Bronchial epithelial cell (primary cell): ENCODE data around the gene DPP4. TPM values are rescaled to one million over a fixed set of nuclear protein-coding genes. Genes with fewer than 3 reads are reported as not detected.
A peak's percentile ranks its signal among the peaks of the same experiment; 100 is the strongest.

Experiments used
- DNase-seq: peaks from one replicate; pipeline ENCODE4 v3.0.0-alpha.2; 2010; ENCODE audit warnings: low read depth
- FAIRE-seq: peaks from 2 replicates; lab custom pipeline; 2011; peaks lifted over from hg19 to GRCh38; lab: Jason Lieb, UNC
- H3K27me3 ChIP-seq: 2 replicates; pipeline ENCODE4 v1.5.1; 2011; ENCODE audit warnings: low read length; ENCODE audit not compliant: control insufficient read depth, insufficient read depth
- H3K36me3 ChIP-seq: 2 replicates; pipeline ENCODE4 v1.5.1; 2011; ENCODE audit warnings: low read length; ENCODE audit not compliant: control insufficient read depth, insufficient read depth
- H3K4me3 ChIP-seq: 2 replicates; pipeline ENCODE4 v1.5.1; 2011; ENCODE audit warnings: mild to moderate bottlenecking, low read depth, low read length, control low read depth
- total RNA-seq: library from RNA; depleted of rRNA; stranded (reverse); fragments of >200 nt; gene quantifications from 2 replicates; pipeline ENCODE4 v1.2.1, GENCODE V29; 2014
- TF ChIP-seq, protein P1 (sequence below): IDR thresholded peaks from 2 replicates; pipeline ENCODE4 v1.5.1; 2011; ENCODE audit warnings: mild to moderate bottlenecking, moderate library complexity, low read length, control low read depth, inconsistent platforms; ENCODE audit not compliant: insufficient read depth, severe bottlenecking

DPP4 gene
- total RNA-seq, 1 donor from 2014 or later, result 2.9 TPM

DNA sequence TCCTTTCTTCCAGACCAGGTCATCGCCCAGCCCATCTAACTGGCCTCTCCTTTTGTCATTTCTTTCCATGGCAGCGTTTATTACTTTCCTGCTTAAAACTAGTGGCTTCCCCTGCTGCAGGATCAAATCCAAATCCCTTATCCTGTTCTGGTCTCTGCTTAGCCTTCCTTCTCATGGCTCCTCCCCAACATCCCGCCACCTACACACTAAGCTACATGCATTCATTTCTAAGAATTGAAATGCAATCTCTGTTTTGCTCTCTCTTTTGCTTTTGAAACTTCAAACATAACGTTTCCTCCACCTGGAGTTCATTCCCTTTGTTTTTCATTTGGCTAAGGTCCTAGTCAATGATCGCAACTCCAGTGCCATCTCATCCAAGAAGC is 18.0 kb upstream of the DPP4 start:
- Histone ChIP-seq H3K27me3 (no peaks in the 10 kb centered on the region), H3K4me3 (no peak overlapping the region), H3K36me3 (no peaks in the 10 kb centered on the region)
- FAIRE-seq, result no peak
- DNase-seq, result no peak
- TF ChIP-seq, protein P1, sequence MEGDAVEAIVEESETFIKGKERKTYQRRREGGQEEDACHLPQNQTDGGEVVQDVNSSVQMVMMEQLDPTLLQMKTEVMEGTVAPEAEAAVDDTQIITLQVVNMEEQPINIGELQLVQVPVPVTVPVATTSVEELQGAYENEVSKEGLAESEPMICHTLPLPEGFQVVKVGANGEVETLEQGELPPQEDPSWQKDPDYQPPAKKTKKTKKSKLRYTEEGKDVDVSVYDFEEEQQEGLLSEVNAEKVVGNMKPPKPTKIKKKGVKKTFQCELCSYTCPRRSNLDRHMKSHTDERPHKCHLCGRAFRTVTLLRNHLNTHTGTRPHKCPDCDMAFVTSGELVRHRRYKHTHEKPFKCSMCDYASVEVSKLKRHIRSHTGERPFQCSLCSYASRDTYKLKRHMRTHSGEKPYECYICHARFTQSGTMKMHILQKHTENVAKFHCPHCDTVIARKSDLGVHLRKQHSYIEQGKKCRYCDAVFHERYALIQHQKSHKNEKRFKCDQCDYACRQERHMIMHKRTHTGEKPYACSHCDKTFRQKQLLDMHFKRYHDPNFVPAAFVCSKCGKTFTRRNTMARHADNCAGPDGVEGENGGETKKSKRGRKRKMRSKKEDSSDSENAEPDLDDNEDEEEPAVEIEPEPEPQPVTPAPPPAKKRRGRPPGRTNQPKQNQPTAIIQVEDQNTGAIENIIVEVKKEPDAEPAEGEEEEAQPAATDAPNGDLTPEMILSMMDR, result no peak

DNA sequence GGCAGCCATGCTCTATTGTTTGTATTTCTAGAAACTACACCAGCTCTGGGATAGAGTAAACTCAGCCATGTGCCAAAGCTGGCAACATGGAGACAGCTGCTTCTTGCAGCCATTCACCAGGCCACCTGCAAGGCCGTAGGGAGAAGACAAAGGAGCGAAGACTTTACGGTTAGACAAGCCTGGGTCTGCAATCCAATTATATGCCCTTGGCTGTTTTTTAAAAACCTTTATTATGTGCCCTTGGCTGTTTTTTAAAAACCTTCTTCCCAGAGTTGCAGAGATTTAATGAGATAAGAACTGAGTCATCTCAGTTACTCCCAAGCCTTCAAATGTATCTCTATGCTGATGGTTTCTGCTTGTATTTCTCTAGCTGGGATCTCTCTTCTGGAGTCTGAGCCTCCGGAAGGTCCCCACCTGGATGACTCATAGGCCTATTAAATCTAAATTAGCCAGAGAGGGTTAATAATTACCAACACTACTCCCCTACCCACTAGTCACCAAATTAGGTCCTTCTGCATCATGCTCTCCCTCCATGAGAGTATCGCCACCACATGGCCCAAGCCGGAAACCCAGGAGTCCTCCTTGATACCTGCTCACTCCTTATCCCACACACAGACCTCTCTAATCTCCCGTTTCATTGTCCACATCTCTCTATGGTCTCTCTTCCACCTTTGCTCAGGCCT is 17.5 kb upstream of the DPP4 start:
- no peaks in the 10 kb centered on the region for H3K27me3 ChIP-seq
- TF ChIP-seq, protein P1, result peak; percentile 27
- DNase-seq (peak; percentile 61), FAIRE-seq (no peak)
- H3K4me3 ChIP-seq, result no peak overlapping the region
- no peaks in the 10 kb centered on the region for H3K36me3 ChIP-seq

DNA sequence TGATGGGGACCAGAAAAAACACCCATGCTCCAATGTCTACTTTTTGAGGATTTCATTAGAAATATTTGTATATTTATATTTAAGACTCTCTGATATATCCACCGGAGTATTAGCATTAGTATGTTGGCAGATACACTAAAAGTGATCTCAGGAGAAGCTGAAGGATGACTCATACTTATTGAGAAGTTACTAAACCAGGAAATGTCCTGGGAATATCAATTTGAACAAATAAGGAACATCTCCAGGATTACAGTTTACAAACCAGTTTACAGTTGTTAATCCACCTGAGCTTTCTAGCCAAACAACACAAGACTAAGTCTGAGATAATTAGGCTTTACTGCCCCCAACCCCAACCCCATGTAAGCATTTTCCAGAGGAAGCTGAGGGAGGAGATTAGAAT is 16.1 kb upstream of the DPP4 start:
- DNase-seq (peak; percentile 84), FAIRE-seq (no peak)
- TF ChIP-seq, protein P1, result no peak
- Histone ChIP-seq H3K36me3 (no peaks in the 10 kb centered on the region), H3K4me3 (no peak overlapping the region), H3K27me3 (no peaks in the 10 kb centered on the region)

DNA sequence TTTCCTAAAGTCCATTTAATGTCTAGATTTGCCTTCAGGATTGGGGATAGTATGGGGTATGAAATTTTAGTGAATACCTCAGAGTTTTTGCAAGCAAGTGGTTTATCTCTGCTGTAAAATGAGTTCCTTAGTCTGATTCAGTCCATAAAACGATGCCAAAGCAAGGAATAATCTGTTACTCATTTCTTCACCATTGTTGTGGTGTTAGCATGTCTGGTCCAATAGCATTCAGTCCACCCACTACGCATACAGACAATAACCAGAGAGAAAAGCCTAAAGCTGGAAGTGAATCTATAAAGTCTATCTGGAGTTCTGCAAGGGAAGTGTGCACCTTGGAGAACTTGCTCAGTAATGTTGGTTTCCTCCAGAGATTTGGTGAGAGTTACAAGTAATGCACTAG is 12.9 kb upstream of the DPP4 start:
- H3K27me3 ChIP-seq, result no peaks in the 10 kb centered on the region
- H3K4me3 ChIP-seq, result no peak overlapping the region
- DNase-seq (peak; percentile 68), FAIRE-seq (no peak)
- TF ChIP-seq, protein P1, result no peak
- no peaks in the 10 kb centered on the region for H3K36me3 ChIP-seq

DNA sequence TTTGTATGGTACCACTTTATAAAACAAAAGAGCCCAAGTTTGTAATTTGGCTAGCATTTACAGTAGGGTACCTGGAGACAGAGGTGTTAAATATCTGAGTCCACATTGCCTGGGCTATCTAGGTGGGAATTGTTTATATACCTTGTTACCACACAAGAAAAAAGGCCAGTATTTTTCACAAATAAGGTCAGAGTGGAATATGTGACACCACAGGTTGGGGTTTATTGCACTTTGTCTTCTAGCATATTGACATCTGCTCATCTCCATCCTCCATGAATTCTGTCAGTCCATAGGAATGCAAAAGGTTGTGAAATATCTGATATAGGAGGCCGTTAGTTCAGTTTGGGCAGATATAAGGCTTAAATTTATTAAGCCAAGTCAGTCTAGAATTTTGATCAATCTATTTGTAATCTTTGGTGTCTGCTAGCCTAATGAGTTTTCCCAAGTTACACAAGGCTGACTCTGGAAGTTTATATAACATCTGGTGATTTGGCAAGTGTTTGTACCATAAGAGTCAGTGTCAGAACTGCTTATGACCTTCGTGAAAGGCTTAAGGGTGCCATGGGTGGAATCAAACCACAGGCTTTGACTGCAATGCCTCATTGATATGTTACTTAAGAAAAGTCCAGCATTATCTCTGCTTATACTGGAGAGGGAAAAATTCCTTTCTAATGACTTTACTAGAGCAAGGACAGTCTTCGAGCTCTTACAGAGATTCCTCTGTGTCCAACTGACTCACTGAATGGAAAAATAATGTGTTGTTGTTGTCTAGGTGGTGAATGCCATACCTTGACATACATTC is 11.3 kb upstream of the DPP4 start:
- Histone ChIP-seq H3K4me3 (no peak overlapping the region), H3K36me3 (no peaks in the 10 kb centered on the region), H3K27me3 (no peaks in the 10 kb centered on the region)
- FAIRE-seq (no peak), DNase-seq (peak; percentile 74)
- TF ChIP-seq, protein P1, result no peak
